ENCODE measurements around the gene DHRS1. TPM values are rescaled to one million over a fixed set of nuclear protein-coding genes. Genes with fewer than 3 reads are reported as not detected.
A peak's percentile ranks its signal among the peaks of the same experiment; 100 is the strongest.

Gene DHRS1
- total and polyA plus RNA-seq, 9 of the 15 experiments (the other 6 are each of a cell fraction or from before 2014, with no cell fraction given): 7.3 to 33.6 (median 13.3) TPM

DNA sequence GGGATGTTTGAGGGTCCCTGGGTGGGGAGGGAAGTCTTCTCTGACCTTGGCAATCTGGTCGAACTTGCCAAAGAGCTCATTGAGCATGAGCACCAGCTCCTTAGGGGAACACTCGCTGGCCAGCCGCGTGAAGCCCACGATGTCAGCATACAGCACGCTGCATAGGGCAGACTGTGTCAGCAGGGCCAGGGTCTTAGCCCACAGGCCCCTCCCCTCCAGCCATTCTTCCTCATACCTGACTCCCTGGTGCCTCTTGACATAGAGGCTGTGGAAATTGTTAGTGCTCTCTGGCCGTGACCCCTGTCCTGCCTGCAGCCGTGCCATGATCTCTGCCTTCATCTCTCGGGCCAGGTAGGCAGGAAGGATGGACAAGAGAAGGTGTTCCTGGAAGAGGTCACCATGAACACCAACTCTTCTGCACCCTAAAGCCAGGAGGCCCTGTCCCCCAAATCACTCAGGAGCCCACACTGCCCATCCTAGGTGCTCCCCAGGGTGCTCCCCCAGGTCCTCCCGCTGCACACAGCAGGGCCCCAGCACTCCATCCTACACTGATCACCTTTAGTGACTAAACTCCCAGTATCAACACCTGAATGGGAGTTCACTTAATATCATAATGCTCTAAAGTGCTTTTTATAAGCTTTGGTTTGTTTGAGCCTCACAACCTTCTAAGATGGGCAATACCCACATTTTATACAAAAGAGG, 31.5 kb upstream of the DHRS1 start:
- H2AFZ ChIP-seq (ENCODE audit: low read depth, low read length): no peak overlapping the region
- in situ Hi-C loops (cut with MboI): loop anchor here (5.0 to 25.0 kb wide), 2 partner anchors 101 to 356 kb away; no protein-coding TSS in a partner anchor
- no peaks in the 10 kb centered on the region for H3K27me3 ChIP-seq (ENCODE audit: control insufficient read depth in 2 of 2, insufficient read depth in 2 of 2, low read length in 2 of 2)
- H3K79me2 ChIP-seq (ENCODE audit: control insufficient read depth, insufficient read depth, low read length): no peaks in the 10 kb centered on the region
- no peaks in the 10 kb centered on the region for H3K9me3 ChIP-seq (replicated peaks; ENCODE audit: control insufficient read depth, insufficient read depth, low read depth, low read length)
- intact Hi-C loops (cut with micrococcal nuclease): loop anchor here (5.0 kb wide), 1 partner anchor 36 kb away; the partner anchor contains the start of gene NFATC4
- POLR2A ChIA-PET: interaction anchor here (0.6 kb wide), 1 partner anchor 16 kb away, joined by 3 read pairs; no protein-coding TSS in a partner anchor
- H3K4me3 ChIP-seq: no peak overlapping the region
- no peak overlapping the region for H3K27ac ChIP-seq (ENCODE audit: extremely low read depth, low read depth, low read length)
- H3K9me1 ChIP-seq (ENCODE audit: control insufficient read depth, insufficient read depth, low read length): no peaks in the 10 kb centered on the region
- H3K4me2 ChIP-seq (ENCODE audit: insufficient read depth, low read length): no peak overlapping the region
- 0 out of 4 replicates have a peak overlapping the region, but pooled peaks of 1 of the 2 experiments have one; percentile 17 for H3K9ac ChIP-seq (ENCODE audit: insufficient read depth in 1 of 2, low read depth in 2 of 2, low read length in 2 of 2)
- DNase-seq (ENCODE audit: extremely low read depth in 1 of 4, low spot score in 3 of 4): no peak
- FAIRE-seq: no peak
- TF ChIP-seq ZNF263 (CRISPR knock-in tag; IDR thresholded peaks at IDR 0.05; ENCODE audit: borderline replicate concordance) (peak; percentile 92), ELK1 (CRISPR knock-in tag; IDR thresholded peaks at IDR 0.05) (no peak)
- no TSS peak for BruUV-seq (replicated peaks)
- WGBS (ENCODE audit: insufficient coverage, low coverage, missing lambda C conversion rate): 39% methylated on average over 4 of the region's 10 CpGs
- no peaks in the 10 kb centered on the region for H3K36me3 ChIP-seq (ENCODE audit: control insufficient read depth, insufficient read depth, low read length)
- no peaks in the 10 kb centered on the region for H4K20me1 ChIP-seq (replicated peaks; ENCODE audit: control insufficient read depth, insufficient read depth, low read length)
- ATAC-seq: no peak
- peaks cover 5 to 36% of the 10 kb centered on the region in 2 experiments; a peak in 4 of 5 replicates for H3K4me1 ChIP-seq (replicated peaks in 1 of 2; ENCODE audit: control insufficient read depth in 2 of 2, insufficient read depth in 2 of 2, low read length in 2 of 2)
- CTCF ChIA-PET (ENCODE audit: low intra/inter-chr PET ratio): interaction anchor here (0.6 to 0.8 kb wide), 2 partner anchors 106 to 170 kb away, joined by 3 read pairs; partner anchors contain the start of gene IRF9

All from K562 (cell line).